Chondrocyte (in vitro differentiated cells): ENCODE measurements around the gene KIRREL3. TPM values are rescaled to one million over a fixed set of nuclear protein-coding genes. Genes with fewer than 3 reads are reported as not detected.

Experiments
- DNase-seq: peaks from one replicate; pipeline ENCODE4 v3.0.0; 2021; ENCODE audit warnings: mixed read lengths, low spot score
- H3K27ac Mint-ChIP-seq: one replicate; pipeline ENCODE4 v1.8.0; 2021; ENCODE audit warnings: mild to moderate bottlenecking, moderate library complexity, mixed read lengths; ENCODE audit not compliant: unreplicated experiment
- H3K27me3 Mint-ChIP-seq: 2 replicates; pipeline ENCODE4 v1.8.0; 2021; ENCODE audit warnings: low read depth, mixed read lengths
- H3K36me3 Mint-ChIP-seq: 2 replicates; pipeline ENCODE4 v1.8.0; 2021; ENCODE audit warnings: low read depth, mixed read lengths
- H3K4me1 Mint-ChIP-seq: 2 replicates; pipeline ENCODE4 v1.8.0; 2021; ENCODE audit warnings: low read depth, mild to moderate bottlenecking, mixed read lengths
- H3K4me3 Mint-ChIP-seq: one replicate; pipeline ENCODE4 v1.8.0; 2021; ENCODE audit warnings: mild to moderate bottlenecking, moderate library complexity, mixed read lengths; ENCODE audit not compliant: unreplicated experiment
- H3K9me3 Mint-ChIP-seq: 2 replicates; pipeline ENCODE4 v1.8.0; 2021; ENCODE audit warnings: low read depth, mixed read lengths
- long read RNA-seq: library from polyadenylated mRNA; stranded (forward); transcript quantifications from one replicate; pipeline ENCODE4 v2.0.0, GENCODE V29; 2021
- total RNA-seq: library from RNA; stranded (reverse); gene quantifications from 3 replicates; pipeline ENCODE4 v1.2.1, GENCODE V29; 2021
- TF ChIP-seq, protein P1 (sequence below): fragments of 200-600 bp; sonication (generic); IDR thresholded peaks from 2 replicates; pipeline ENCODE4 v1.5.0; 2021; ENCODE audit warnings: antibody characterized with exemption, mild to moderate bottlenecking, moderate library complexity

Gene KIRREL3
- total RNA-seq = 1.2 to 1.6 TPM (median 1.5 TPM) in 3 replicates
- long read RNA-seq = 0 reads

DNA sequence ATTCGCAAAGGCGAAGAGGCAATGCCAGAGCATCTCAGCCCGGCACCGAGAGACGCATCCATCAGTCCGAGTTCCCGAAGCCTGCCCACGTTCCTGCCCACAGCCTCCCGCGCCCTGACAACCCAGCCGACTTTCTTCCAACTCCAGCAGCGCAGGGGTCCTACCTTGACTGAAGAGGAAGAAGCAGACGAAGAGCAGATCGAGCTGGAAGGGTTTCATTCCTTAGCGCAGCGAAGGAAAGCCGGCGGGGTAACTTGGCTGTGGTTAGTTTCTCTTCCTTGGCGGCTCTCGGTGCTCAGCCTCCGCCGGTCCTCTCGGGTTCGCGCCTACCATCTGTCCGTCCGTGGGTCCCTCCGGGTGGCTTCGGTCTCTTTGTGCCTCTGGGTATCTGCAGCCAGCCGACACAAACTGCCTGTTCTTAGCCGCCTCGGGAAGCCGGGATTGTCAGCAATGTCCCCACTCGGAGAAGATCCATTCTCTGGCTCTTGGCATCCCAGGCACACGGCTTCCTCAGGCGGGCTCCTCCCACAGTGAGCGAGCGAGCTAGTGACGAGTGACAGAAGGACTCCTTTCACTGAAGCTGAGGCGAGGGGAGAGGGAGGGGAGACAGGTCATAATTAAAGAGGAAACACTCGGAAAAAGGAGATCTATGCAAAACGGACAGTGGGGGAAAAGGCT lies at the start of gene KIRREL3:
Gene KIRREL3, minus strand, starts transcription at position 480 of the 678 bp plus-strand sequence.
- Mint-ChIP-seq H3K27ac (no peak within 1 kb of the TSS), H3K9me3 (no peaks in the 10 kb centered on the region), H3K4me1 (peaks cover 13% of the 10 kb centered on the region), H3K36me3 (no peaks in the 10 kb centered on the region), H3K27me3 (peaks cover 11% of the 10 kb centered on the region), H3K4me3 (no peak within 1 kb of the TSS)
- TF ChIP-seq, protein P1, sequence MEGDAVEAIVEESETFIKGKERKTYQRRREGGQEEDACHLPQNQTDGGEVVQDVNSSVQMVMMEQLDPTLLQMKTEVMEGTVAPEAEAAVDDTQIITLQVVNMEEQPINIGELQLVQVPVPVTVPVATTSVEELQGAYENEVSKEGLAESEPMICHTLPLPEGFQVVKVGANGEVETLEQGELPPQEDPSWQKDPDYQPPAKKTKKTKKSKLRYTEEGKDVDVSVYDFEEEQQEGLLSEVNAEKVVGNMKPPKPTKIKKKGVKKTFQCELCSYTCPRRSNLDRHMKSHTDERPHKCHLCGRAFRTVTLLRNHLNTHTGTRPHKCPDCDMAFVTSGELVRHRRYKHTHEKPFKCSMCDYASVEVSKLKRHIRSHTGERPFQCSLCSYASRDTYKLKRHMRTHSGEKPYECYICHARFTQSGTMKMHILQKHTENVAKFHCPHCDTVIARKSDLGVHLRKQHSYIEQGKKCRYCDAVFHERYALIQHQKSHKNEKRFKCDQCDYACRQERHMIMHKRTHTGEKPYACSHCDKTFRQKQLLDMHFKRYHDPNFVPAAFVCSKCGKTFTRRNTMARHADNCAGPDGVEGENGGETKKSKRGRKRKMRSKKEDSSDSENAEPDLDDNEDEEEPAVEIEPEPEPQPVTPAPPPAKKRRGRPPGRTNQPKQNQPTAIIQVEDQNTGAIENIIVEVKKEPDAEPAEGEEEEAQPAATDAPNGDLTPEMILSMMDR = no peak
- DNase-seq = no peak

DNA sequence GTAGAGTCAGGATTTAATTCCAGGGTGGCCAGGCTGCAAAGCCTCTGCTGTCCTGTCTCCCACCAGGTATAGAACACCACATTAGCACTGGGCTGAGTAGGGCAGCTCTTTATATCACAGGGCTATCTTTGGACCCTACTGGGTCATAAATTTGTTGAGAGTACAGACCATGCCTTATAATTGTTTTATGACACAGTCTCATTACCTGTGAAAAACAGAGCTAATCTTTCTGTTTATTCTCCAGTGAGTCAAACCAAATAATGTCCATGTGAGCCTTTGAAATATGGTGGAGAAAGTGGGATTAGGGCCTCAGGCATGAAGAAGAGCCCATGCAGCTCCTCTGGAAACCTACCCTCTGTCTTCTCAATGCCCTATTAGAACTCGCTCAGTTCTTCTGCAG lies 49.6 kb upstream of the KIRREL3 start:
- DNase-seq = no peak
- H3K27ac Mint-ChIP-seq = no peak overlapping the region
- TF ChIP-seq, protein P1 = no peak
- no peaks in the 10 kb centered on the region for H3K36me3 Mint-ChIP-seq
- H3K9me3 Mint-ChIP-seq = no peaks in the 10 kb centered on the region
- H3K27me3 Mint-ChIP-seq = peaks cover 14% of the 10 kb centered on the region
- H3K4me3 Mint-ChIP-seq = no peak overlapping the region
- H3K4me1 Mint-ChIP-seq = no peaks in the 10 kb centered on the region

DNA sequence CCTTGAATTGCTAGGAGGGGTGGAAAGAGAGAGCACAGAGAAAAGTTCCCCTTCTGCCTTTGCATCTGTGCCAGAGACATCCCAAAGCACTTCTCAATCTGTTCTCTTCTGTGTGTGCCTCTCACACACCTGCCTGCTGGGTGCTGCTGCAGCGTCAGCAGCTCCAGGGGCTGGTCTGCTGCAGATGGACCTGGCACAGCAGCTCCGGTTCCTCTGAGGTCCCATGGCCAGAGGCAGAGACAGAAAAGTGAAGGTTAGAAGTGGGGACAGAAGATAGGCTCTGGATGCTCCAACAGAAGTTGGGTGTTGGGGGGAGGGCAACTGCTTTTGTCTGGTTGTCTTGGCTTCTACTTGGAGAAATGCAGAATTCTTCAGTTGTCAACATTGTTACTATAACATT lies 48.9 kb upstream of the KIRREL3 start:
- Mint-ChIP-seq H3K9me3 (no peaks in the 10 kb centered on the region), H3K4me1 (no peaks in the 10 kb centered on the region), H3K4me3 (no peak overlapping the region), H3K27me3 (peaks cover 14% of the 10 kb centered on the region), H3K36me3 (no peaks in the 10 kb centered on the region), H3K27ac (no peak overlapping the region)
- TF ChIP-seq, protein P1 = no peak
- DNase-seq = no peak

DNA sequence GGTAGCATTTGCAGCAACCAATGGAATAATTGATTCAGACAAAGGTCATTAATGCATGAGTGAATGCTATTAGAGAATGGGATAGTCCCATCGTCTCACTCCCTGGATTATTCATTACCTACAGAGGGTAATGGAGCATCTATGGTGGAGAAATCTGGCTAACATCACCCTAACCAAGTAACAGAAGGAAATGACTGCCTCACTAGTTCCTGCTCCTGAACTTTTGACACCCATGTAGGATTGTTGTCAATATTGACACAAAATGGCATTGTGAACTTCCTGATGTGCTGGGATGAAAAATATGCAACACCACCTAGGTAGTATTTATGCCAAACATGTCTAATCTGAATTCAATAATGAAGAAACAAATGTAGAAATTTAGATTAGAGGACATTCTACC lies 44.0 kb upstream of the KIRREL3 start:
- TF ChIP-seq, protein P1 = no peak
- no peak for DNase-seq

DNA sequence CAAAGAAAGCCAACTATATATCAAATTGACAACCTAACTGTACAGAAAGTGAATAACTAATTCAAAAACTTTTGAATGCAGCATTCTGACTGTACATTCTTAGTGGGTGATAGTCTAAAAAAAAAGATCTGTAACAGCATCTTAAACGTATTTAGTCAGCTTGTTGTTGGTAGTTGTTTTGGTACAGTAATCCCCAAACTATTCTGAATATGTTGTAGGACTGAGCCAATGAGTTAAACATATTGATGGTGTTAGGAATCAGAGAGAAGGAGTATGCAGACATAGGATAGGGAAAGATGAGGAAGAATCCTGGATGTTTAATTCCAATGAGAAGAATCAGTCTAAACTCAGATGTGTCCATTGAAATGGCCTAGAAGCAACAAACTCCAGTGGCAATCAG lies 41.9 kb upstream of the KIRREL3 start:
- Mint-ChIP-seq H3K4me1 (no peaks in the 10 kb centered on the region), H3K4me3 (no peak overlapping the region), H3K27me3 (peaks cover 6% of the 10 kb centered on the region), H3K27ac (no peak overlapping the region), H3K36me3 (no peaks in the 10 kb centered on the region), H3K9me3 (no peaks in the 10 kb centered on the region)
- no peak for DNase-seq
- TF ChIP-seq, protein P1 = no peak

More for the DNA sequence above, 44.0 kb upstream of the KIRREL3 start:
- no peaks in the 10 kb centered on the region for H3K4me1 Mint-ChIP-seq
- no peaks in the 10 kb centered on the region for H3K36me3 Mint-ChIP-seq
- no peak overlapping the region for H3K4me3 Mint-ChIP-seq
- peaks cover 4% of the 10 kb centered on the region for H3K27me3 Mint-ChIP-seq
- H3K27ac Mint-ChIP-seq = no peak overlapping the region
- no peaks in the 10 kb centered on the region for H3K9me3 Mint-ChIP-seq
